CD4-positive, alpha-beta memory T cell (primary cell): ENCODE results near the gene LHX5. TPM values are rescaled to one million over a fixed set of nuclear protein-coding genes. Genes with fewer than 3 reads are reported as not detected.

Experiments used
- CTCF ChIA-PET: fragments of 350-600 bp; sonication (Branson Sonifier 250); formaldehyde crosslinking; loops from one replicate; lab custom pipeline; 2021; ENCODE audit warnings: inconsistent platforms; ENCODE audit not compliant: partially characterized antibody; lab: Charles Lee
- POLR2A ChIA-PET: fragments of 350-600 bp; sonication (Branson Sonifier 250); formaldehyde crosslinking; loops from one replicate; lab custom pipeline; 2021; ENCODE audit not compliant: partially characterized antibody; lab: Charles Lee
- DNase-seq, 5 donors: peaks; one replicate each; pipeline versions ENCODE4 v3.0.0 to v3.0.0-alpha.2; 2020 to 2022; ENCODE audit warnings: mixed read lengths in 1 of 5
- H3K27ac ChIP-seq: one replicate; pipeline ENCODE4 v1.7.0; 2013; ENCODE audit warnings: low read depth, low read length
- H3K27me3 ChIP-seq: 2 replicates; pipeline ENCODE4 v1.7.0; 2013; ENCODE audit warnings: mild to moderate bottlenecking, low read length, moderate library complexity; ENCODE audit not compliant: insufficient read depth
- H3K36me3 ChIP-seq: 2 replicates; pipeline ENCODE4 v1.7.0; 2013; ENCODE audit warnings: mild to moderate bottlenecking, low read length, moderate library complexity; ENCODE audit not compliant: insufficient read depth
- H3K4me1 ChIP-seq: 2 replicates; pipeline ENCODE4 v1.7.0; 2013; ENCODE audit warnings: mild to moderate bottlenecking, low read length, moderate library complexity; ENCODE audit not compliant: insufficient read depth
- H3K4me3 ChIP-seq, 2 donors: one replicate each; pipeline ENCODE4 v1.7.0; 2013; ENCODE audit warnings: low read length in 2 of 2, mild to moderate bottlenecking in 1 of 2
- H3K9me3 ChIP-seq, 2 donors: one replicate each; pipeline ENCODE4 v1.7.0; 2013; ENCODE audit warnings: low read length in 2 of 2, control low read depth in 1 of 2; ENCODE audit not compliant: control insufficient read depth in 1 of 2
- H3K27ac Mint-ChIP-seq, 7 donors: one replicate each; pipeline ENCODE4 v1.8.0; 2020 to 2021; ENCODE audit warnings: mixed read lengths in 7 of 7, mild to moderate bottlenecking in 6 of 7, inconsistent platforms in 3 of 7, moderate library complexity in 3 of 7
- H3K27me3 Mint-ChIP-seq, 2 donors: one replicate each; pipeline ENCODE4 v1.8.0; 2020 to 2021; ENCODE audit warnings: mixed read lengths in 2 of 2
- H3K36me3 Mint-ChIP-seq, 2 donors: one replicate each; pipeline ENCODE4 v1.8.0; 2020 to 2021; ENCODE audit warnings: mixed read lengths in 2 of 2, inconsistent platforms in 1 of 2, mild to moderate bottlenecking in 1 of 2
- H3K4me1 Mint-ChIP-seq, 4 donors: one replicate each; pipeline ENCODE4 v1.8.0; 2020 to 2021; ENCODE audit warnings: mixed read lengths in 4 of 4, mild to moderate bottlenecking in 1 of 4
- H3K4me3 Mint-ChIP-seq, 8 donors: one replicate each; pipeline ENCODE4 v1.8.0; 2020 to 2021; ENCODE audit warnings: mixed read lengths in 8 of 8, mild to moderate bottlenecking in 7 of 8, moderate library complexity in 6 of 8, inconsistent platforms in 3 of 8
- H3K9me3 Mint-ChIP-seq, 8 donors: one replicate each; pipeline ENCODE4 v1.8.0; 2020 to 2021; ENCODE audit warnings: mixed read lengths in 8 of 8, mild to moderate bottlenecking in 5 of 8, inconsistent platforms in 3 of 8, moderate library complexity in 1 of 8
- intact Hi-C: fragments of 100-400 bp; cut with micrococcal nuclease; formaldehyde crosslinking; loops from one replicate; pipeline ENCODE4 v1.15.1; 2023
- polyA plus RNA-seq, 2 donors: library from polyadenylated mRNA; unstranded; fragments of 300-500 nt; fragmentation: Illumina TruSeq; gene quantifications; one replicate each; pipeline ENCODE4 v1.2.3, GENCODE V29; 2021
- total RNA-seq, 2 experiments: library from RNA; stranded (reverse); gene quantifications; one replicate each; pipeline ENCODE4 v1.2.3, GENCODE V29; 2021

The LHX5 gene
- total and polyA plus RNA-seq, 4 experiments from 2014 or later = not detected

- H3K36me3 ChIP-seq = no peaks in the 10 kb centered on the region
- ChIA-PET CTCF (interaction anchor here (0.6 kb wide), 1 partner anchor 1592 kb away, joined by 3 read pairs; no protein-coding TSS in a partner anchor), POLR2A (no interaction called here)
- H3K27ac ChIP-seq = no peak overlapping the region
- intact Hi-C loops = no loop called here
- Mint-ChIP-seq H3K4me1 (no peaks in the 10 kb centered on the region), H3K9me3 (peaks cover 0 to 16% (median 5%) of the 10 kb centered on the region in 8 donors), H3K36me3 (peaks cover 0 to 6% of the 10 kb centered on the region in 2 donors), H3K4me3 (no peak overlapping the region), H3K27ac (no peak overlapping the region), H3K27me3 (peaks cover 22 to 24% of the 10 kb centered on the region in 2 donors)
- H3K27me3 ChIP-seq = no peaks in the 10 kb centered on the region
- no peak overlapping the region for H3K4me3 ChIP-seq
- H3K4me1 ChIP-seq = no peaks in the 10 kb centered on the region
- no peak for DNase-seq
- no peaks in the 10 kb centered on the region for H3K9me3 ChIP-seq
Observed at GRCh38 chr12:113445544-113446171, 26.0 kb downstream of the LHX5 start.

DNA sequence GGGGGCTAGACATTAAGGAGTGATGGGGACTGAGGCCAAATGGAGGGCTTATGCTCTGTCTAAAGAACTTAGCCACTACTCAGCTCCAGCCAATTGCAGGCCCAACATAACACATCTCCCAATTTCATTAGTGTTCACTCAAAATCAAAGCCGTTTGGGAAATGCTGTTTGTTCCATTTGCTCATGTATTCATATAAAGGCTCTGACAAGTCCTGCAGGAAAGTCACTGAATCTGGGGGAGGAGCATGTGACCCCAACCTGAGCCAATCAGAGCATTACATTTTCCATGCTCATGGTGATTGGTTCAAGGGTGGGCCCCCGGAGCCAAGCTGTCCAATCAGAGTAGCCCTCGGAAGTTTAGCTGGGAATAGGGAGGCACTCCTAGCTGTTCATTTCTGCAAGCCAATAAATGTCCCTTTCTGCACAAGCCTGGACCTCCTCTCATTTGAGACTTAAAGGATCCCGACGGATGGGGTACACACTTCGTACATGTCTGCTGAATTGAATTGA lies 28.6 kb downstream of the LHX5 start:
- H3K36me3 Mint-ChIP-seq = peaks cover 0 to 6% of the 10 kb centered on the region in 2 donors
- Histone ChIP-seq H3K4me3 (no peak overlapping the region), H3K4me1 (no peaks in the 10 kb centered on the region), H3K9me3 (no peaks in the 10 kb centered on the region), H3K27ac (no peak overlapping the region), H3K36me3 (no peaks in the 10 kb centered on the region), H3K27me3 (no peaks in the 10 kb centered on the region)
- H3K4me3 Mint-ChIP-seq = no peak overlapping the region
- no peaks in the 10 kb centered on the region for H3K4me1 Mint-ChIP-seq
- POLR2A ChIA-PET = no interaction called here
- peaks cover 0 to 16% (median 5%) of the 10 kb centered on the region in 8 donors for H3K9me3 Mint-ChIP-seq
- peaks cover 24 to 27% of the 10 kb centered on the region in 2 donors for H3K27me3 Mint-ChIP-seq
- H3K27ac Mint-ChIP-seq = no peak overlapping the region
- no peak for DNase-seq
- CTCF ChIA-PET = no interaction called here
- intact Hi-C loops = no loop called here

DNA sequence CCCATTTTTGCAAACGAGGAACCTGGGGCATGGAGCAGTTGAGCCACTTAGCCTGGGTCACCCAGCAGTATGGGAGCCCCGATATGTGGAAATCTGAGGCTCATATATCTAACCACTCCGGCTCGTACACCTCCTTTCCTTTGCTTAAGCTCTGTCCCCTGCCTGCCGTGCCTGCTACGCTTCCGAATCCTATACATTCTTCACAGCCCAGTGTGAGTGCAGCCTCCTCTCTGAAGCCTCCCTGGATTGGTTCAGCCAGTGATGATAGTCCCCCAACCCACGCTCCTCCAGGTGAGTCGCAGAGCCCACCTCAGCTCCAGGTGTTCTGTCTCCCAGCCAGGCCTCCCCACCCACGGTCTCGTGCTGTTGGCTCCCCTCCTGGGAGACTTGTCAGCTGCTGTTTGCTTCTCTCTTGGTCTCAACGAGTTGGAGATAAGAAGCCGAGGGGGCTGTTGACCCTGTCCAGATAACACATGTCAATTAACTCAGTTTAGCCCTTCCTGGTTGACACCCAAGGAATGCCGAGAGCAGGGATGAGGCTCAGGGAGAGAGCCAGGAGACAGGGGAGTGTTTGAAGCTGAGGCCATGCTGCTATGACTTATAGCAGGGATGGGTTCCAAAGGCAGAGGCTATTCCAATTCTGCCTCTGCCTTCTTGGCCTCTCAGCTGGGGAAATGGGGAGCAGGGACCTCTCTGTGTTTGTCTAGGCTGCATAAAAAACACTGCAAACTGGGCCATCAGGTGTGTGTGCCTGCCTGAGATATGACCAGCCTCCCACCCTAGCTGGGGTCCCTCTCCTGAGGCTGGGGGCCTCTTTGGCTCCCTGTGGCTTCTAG lies 30.5 kb downstream of the LHX5 start:
- POLR2A ChIA-PET = no interaction called here
- no peak overlapping the region for H3K4me3 Mint-ChIP-seq
- Histone ChIP-seq H3K4me3 (no peak overlapping the region), H3K9me3 (no peaks in the 10 kb centered on the region), H3K27ac (no peak overlapping the region), H3K27me3 (no peaks in the 10 kb centered on the region), H3K36me3 (no peaks in the 10 kb centered on the region), H3K4me1 (no peaks in the 10 kb centered on the region)
- DNase-seq = no peak
- peaks cover 0 to 5% of the 10 kb centered on the region in 2 donors for H3K36me3 Mint-ChIP-seq
- H3K4me1 Mint-ChIP-seq = no peaks in the 10 kb centered on the region
- H3K27ac Mint-ChIP-seq = no peak overlapping the region
- CTCF ChIA-PET = no interaction called here
- peaks cover 0 to 12% (median 5%) of the 10 kb centered on the region in 8 donors for H3K9me3 Mint-ChIP-seq
- H3K27me3 Mint-ChIP-seq = peaks cover 15 to 18% of the 10 kb centered on the region in 2 donors
- intact Hi-C loops = no loop called here

GRCh38 chr12:113440336-113440735 lies 31.3 kb downstream of the LHX5 start:
- intact Hi-C loops = no loop called here
- Mint-ChIP-seq H3K4me1 (no peaks in the 10 kb centered on the region), H3K27me3 (peaks cover 10 to 11% of the 10 kb centered on the region in 2 donors), H3K4me3 (no peak overlapping the region), H3K36me3 (no peaks in the 10 kb centered on the region), H3K27ac (no peak overlapping the region), H3K9me3 (peaks cover 0 to 6% (median 0%) of the 10 kb centered on the region in 8 donors)
- ChIA-PET POLR2A (no interaction called here), CTCF (no interaction called here)
- H3K36me3 ChIP-seq = no peaks in the 10 kb centered on the region
- H3K27me3 ChIP-seq = no peaks in the 10 kb centered on the region
- no peak for DNase-seq
- no peak overlapping the region for H3K27ac ChIP-seq
- no peaks in the 10 kb centered on the region for H3K9me3 ChIP-seq
- no peak overlapping the region for H3K4me3 ChIP-seq
- H3K4me1 ChIP-seq = no peaks in the 10 kb centered on the region

DNA sequence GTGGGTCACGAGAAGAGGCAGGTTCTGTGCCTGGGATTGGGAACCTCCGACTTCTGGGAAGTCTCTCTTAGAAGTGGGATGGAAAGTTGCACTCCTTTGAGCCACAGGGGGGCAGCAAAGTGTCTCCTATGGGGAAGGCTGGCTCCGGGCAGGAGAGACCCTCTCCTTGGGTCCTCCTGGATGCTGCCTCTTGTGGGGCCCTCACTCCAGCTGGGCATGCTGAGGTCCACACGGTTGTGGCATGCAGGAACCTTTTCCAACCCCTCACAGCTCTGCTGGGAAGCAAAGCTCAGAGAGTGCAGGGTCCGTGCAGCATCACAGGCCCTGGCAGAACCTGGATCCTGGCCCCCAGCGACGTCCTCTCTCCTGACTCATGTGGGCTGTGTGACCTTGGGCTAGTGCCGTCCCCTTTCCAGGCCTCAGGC lies 32.1 kb downstream of the LHX5 start:
- Mint-ChIP-seq H3K27me3 (peaks cover 8 to 9% of the 10 kb centered on the region in 2 donors), H3K4me1 (no peaks in the 10 kb centered on the region), H3K27ac (no peak overlapping the region), H3K9me3 (no peaks in the 10 kb centered on the region), H3K36me3 (no peaks in the 10 kb centered on the region), H3K4me3 (no peak overlapping the region)
- ChIA-PET POLR2A (no interaction called here), CTCF (no interaction called here)
- DNase-seq = no peak
- Histone ChIP-seq H3K4me3 (no peak overlapping the region), H3K36me3 (no peaks in the 10 kb centered on the region), H3K9me3 (no peaks in the 10 kb centered on the region), H3K4me1 (no peaks in the 10 kb centered on the region), H3K27ac (no peak overlapping the region), H3K27me3 (no peaks in the 10 kb centered on the region)
- intact Hi-C loops = no loop called here

GRCh38 chr12:113439301-113439597 lies 32.4 kb downstream of the LHX5 start:
- ChIA-PET POLR2A (no interaction called here), CTCF (no interaction called here)
- H3K9me3 Mint-ChIP-seq = no peaks in the 10 kb centered on the region
- no peaks in the 10 kb centered on the region for H3K36me3 ChIP-seq
- no peaks in the 10 kb centered on the region for H3K27me3 ChIP-seq
- H3K4me1 Mint-ChIP-seq = no peaks in the 10 kb centered on the region
- H3K27ac ChIP-seq = no peak overlapping the region
- H3K36me3 Mint-ChIP-seq = no peaks in the 10 kb centered on the region
- intact Hi-C loops = no loop called here
- no peak overlapping the region for H3K4me3 ChIP-seq
- no peak overlapping the region for H3K27ac Mint-ChIP-seq
- H3K9me3 ChIP-seq = no peaks in the 10 kb centered on the region
- no peak overlapping the region for H3K4me3 Mint-ChIP-seq
- DNase-seq = no peak
- H3K27me3 Mint-ChIP-seq = peaks cover 8 to 9% of the 10 kb centered on the region in 2 donors
- H3K4me1 ChIP-seq = no peaks in the 10 kb centered on the region

DNA sequence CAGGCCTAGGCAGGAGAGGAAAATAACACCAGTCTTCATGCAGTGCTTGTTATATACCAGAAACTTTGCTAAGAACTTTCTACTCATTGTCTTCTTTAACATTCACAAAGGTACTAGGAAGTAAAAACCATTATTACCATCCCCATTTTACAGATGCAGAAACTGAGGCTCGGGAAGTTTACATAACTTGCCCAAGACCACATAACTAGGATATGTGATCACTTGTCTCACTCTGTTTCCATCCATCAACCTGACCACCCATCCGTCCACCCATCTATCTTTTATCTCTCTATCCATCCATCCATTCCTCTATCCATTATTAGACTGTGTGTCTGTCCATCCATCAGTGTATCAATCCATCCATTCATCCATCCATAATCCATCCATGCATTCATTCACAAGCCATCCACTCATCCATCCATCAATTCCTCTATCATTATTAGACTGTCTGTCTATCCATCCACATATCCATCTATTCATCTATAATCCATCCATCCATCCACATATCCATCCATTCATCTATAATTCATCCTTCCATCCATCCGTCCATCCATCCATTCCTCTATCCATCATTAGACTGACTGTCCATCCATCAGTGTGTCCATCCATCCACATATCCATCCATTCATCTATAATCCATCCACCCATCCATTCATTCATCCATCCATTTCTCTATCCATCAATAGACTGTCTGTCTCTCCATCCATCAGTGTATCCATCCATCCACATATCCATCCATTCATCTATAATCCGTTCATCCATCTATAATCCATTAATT lies 33.0 kb downstream of the LHX5 start:
- no peak overlapping the region for H3K27ac ChIP-seq
- no peak for DNase-seq
- ChIA-PET POLR2A (no interaction called here), CTCF (no interaction called here)
- intact Hi-C loops = no loop called here
- Mint-ChIP-seq H3K9me3 (no peaks in the 10 kb centered on the region), H3K4me3 (no peak overlapping the region), H3K27me3 (peaks cover 8 to 9% of the 10 kb centered on the region in 2 donors), H3K27ac (no peak overlapping the region), H3K4me1 (no peaks in the 10 kb centered on the region), H3K36me3 (no peaks in the 10 kb centered on the region)
- no peaks in the 10 kb centered on the region for H3K36me3 ChIP-seq
- H3K9me3 ChIP-seq = no peaks in the 10 kb centered on the region
- no peaks in the 10 kb centered on the region for H3K4me1 ChIP-seq
- H3K4me3 ChIP-seq = no peak overlapping the region
- H3K27me3 ChIP-seq = no peaks in the 10 kb centered on the region
